ENCODE measurements around the gene CCNI2. TPM values are rescaled to one million over a fixed set of nuclear protein-coding genes. Genes with fewer than 3 reads are reported as not detected.

The CCNI2 gene
- total RNA-seq, 1 donor from 2014 or later = not detected

DNA sequence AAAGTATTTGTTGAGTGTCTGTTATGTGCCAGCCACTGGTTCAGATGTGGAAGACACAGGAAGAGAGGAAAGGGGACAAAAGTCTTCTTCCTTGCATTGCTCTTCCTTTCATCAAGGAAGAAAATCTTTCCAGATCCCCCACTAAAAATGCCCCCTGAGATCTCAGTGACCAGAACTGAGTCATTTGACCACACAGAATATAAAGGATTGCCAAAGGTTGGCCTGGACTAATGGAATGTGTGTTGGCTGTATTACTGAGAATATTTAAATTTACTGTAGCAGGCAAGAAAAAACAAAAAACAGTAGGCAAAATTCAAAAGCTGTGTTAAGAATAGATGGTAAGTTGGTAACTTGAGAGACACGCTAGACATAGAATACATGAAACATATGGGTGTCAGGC lies 39.9 kb downstream of the CCNI2 start:
- Histone ChIP-seq H3K27me3 (no peaks in the 10 kb centered on the region), H3K4me1 (peaks cover 5 to 34% of the 10 kb centered on the region in 2 donors), H3K9me3 (no peaks in the 10 kb centered on the region), H3K4me3 (no peak overlapping the region), H3K27ac (no peak overlapping the region), H3K36me3 (no peaks in the 10 kb centered on the region)
- TF ChIP-seq, protein P1, sequence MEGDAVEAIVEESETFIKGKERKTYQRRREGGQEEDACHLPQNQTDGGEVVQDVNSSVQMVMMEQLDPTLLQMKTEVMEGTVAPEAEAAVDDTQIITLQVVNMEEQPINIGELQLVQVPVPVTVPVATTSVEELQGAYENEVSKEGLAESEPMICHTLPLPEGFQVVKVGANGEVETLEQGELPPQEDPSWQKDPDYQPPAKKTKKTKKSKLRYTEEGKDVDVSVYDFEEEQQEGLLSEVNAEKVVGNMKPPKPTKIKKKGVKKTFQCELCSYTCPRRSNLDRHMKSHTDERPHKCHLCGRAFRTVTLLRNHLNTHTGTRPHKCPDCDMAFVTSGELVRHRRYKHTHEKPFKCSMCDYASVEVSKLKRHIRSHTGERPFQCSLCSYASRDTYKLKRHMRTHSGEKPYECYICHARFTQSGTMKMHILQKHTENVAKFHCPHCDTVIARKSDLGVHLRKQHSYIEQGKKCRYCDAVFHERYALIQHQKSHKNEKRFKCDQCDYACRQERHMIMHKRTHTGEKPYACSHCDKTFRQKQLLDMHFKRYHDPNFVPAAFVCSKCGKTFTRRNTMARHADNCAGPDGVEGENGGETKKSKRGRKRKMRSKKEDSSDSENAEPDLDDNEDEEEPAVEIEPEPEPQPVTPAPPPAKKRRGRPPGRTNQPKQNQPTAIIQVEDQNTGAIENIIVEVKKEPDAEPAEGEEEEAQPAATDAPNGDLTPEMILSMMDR (IDR thresholded peaks at IDR 0.05) = no peak
- DNase-seq (ENCODE audit: low spot score in 2 of 2) = no peak
- intact Hi-C loops (cut with DNase I) = no loop called here

DNA sequence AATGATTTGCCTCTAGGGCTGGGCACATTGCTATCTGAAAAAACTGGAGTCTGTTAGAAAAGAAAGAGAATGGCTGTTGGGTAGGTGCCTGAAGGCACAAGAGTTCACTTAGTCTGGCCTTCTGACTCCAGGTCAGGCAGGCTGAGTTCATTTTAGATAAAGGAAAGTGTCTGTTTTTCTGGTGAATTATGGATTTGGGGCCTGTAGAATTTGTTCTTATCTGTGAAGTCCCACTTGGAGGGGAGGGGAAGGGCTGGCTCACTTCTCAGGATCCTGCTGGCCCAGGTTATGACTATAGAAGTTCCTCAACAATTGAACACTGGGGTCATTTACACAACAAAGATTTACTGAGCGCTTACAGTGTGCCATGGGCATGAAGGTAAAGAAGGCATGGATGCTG lies 41.3 kb downstream of the CCNI2 start:
- Histone ChIP-seq H3K4me3 (no peak overlapping the region), H3K36me3 (no peaks in the 10 kb centered on the region), H3K4me1 (peaks cover 0 to 20% of the 10 kb centered on the region in 2 donors), H3K9me3 (no peaks in the 10 kb centered on the region), H3K27me3 (no peaks in the 10 kb centered on the region), H3K27ac (no peak overlapping the region)
- DNase-seq (ENCODE audit: low spot score in 2 of 2) = no peak
- TF ChIP-seq, protein P1 (IDR thresholded peaks at IDR 0.05) = no peak
- intact Hi-C loops (cut with DNase I) = no loop called here

DNA sequence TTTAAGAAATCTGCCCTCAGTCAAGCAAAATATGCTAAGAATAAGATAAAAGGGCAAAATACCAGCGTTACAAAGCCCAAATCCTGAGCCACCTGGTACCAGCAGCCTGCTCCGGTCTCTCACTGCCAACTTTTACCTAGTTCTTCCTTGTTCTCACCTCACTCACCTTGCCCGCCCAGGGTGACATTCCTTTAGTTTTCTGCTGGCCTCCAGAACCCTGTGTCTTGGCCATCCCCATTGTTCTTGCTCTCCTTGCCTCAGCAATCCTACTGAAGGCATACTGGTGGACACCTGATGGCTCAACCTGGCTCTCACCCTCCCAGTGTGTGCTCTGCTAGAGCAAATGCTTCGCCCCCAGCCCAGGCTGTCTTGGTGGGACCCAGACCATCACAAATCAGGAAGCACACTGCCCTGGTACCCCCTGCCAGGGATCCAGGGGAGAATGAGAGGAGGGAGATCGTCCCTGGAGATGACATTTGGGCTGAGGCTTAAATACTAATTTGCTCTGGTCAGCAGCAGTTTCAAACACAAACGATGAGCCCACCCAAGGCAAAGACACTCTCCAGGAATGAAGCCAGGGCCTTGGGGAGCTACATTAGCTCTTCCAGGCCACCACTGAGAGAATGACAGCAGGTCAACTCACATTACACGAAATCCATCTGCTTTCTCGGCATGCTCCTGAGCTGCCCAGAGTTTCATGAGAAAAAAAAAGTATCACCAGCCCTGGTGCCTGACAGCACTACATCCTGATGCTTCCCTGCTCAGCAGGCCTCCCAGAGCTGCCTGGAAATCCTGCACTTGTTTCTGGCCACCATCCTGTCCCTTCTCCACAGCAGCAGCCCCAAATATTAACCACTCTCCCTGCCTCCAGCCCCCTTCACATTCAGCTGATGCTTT lies 42.0 kb downstream of the CCNI2 start:
- DNase-seq (ENCODE audit: low spot score in 2 of 2) = peak in 1 of 2 donors; percentile 30
- Histone ChIP-seq H3K4me1 (peaks cover 0 to 17% of the 10 kb centered on the region in 2 donors), H3K9me3 (no peaks in the 10 kb centered on the region), H3K27me3 (no peaks in the 10 kb centered on the region), H3K27ac (no peak overlapping the region), H3K36me3 (no peaks in the 10 kb centered on the region), H3K4me3 (no peak overlapping the region)
- intact Hi-C loops (cut with DNase I) = no loop called here
- TF ChIP-seq, protein P1 (IDR thresholded peaks at IDR 0.05) = no peak

DNA sequence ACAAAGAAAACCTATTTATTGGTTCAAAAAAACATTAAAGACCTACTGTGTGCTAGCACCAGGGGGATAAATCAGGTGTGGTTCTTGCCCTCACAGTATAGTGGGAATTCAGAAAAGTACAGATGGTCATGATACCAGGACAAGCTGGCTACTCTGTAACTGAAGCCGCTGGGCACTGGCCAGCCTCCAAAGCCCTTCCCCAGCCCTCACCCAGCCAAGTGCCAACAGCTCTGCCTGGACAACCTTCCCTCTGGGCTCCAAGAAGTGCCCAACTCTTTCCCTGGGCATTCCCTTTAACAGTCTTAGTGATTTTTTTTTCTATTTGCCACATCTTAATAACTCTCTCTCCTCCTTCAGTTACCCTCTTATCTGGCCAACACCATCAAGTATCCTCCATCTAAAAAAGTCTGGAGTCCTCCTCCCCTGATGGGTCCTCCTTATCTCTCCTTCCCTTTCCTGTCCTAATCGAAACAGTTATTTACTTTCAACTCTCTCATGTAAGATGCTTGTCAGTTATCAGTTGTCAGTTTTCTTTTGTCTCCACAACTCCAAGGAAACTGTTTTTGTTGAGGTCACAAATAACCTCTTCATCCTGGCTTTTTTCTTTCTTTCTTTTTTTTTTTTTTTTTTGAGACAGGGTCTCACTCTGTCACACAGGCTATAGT lies 43.1 kb downstream of the CCNI2 start:
- Histone ChIP-seq H3K4me1 (peaks cover 0 to 14% of the 10 kb centered on the region in 2 donors), H3K27ac (no peak overlapping the region), H3K9me3 (no peaks in the 10 kb centered on the region), H3K27me3 (no peaks in the 10 kb centered on the region), H3K4me3 (no peak overlapping the region), H3K36me3 (no peaks in the 10 kb centered on the region)
- DNase-seq (ENCODE audit: low spot score in 2 of 2) = no peak
- intact Hi-C loops (cut with DNase I) = no loop called here
- TF ChIP-seq, protein P1 (IDR thresholded peaks at IDR 0.05) = no peak

DNA sequence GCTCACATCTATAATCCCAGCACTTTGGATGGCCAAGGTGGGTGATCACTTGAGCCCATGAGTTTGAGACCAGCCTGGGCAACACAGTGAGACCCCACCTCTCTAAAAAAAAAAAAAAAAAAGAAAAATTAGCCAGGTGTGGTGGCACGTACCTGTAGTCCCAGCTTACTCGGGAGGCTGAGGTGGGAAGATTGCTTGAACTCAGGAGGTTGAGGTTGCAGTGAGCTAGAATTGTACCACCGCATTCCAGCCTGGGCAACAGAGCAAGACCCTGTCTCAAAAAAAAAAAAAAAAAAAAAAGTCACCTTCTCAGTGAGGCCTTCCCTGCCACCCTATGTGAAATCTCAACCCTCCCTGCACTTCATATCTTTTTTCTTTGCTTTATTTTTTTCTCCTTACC lies 43.8 kb downstream of the CCNI2 start:
- TF ChIP-seq, protein P1 (IDR thresholded peaks at IDR 0.05) = no peak
- Histone ChIP-seq H3K9me3 (no peaks in the 10 kb centered on the region), H3K4me3 (no peak overlapping the region), H3K27ac (no peak overlapping the region), H3K27me3 (no peaks in the 10 kb centered on the region), H3K36me3 (no peaks in the 10 kb centered on the region), H3K4me1 (peaks cover 0 to 8% of the 10 kb centered on the region in 2 donors)
- intact Hi-C loops (cut with DNase I) = no loop called here
- no peak for DNase-seq (ENCODE audit: low spot score in 2 of 2)

Data from ascending aorta (tissue), 2 donors.